Measurements from ENCODE around the gene CALML5.
A peak's percentile ranks its signal among the peaks of the same experiment; 100 is the strongest.

The CALML5 gene

DNA sequence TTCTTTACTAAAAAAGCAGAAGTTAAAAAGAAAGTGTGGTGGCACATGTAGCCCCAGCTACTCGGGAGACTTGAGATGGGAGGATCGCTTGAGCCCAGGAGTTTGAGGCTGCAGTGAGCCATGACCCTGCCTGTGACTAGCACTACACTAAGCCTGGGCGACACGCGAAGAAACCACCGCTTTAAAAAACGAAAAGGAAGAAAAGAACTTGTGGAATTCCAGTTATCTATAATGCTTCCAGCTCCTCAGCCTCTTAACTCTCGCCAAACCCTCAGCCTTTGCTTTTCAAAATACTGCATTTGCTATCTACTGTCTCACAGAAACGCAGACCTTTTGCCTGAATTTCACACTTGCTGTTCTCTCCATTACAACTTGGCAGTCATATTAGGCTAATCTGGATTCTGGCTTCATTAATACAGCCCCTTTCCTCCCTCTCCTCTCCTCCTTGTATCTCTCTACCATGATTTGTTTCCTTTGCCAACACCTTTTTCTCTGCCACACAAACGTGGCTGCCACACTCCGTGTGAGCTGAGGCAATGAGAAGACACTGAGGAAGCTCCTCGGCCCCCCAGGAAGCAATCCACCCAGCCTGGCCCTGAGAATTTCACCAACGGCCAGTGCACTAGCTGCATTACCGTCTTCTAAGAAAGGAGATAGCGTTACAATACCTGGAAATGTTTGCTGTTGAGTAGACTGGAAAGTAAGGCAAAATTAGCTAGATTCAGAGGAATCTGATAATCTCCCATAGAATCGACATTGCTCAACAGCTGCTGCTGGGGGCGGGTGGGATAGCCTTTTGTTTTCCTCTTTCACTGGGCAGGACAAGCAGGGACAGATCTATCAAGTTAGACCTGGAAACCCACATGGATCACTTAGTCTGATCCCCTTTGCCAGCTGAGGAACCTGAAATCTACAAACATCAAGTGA is 37.2 kb downstream of the CALML5 start:
- DNase-seq (ENCODE audit: low read depth in 1 of 2, low spot score in 1 of 2) = peak in 1 of 2 experiments; percentile 9
- Histone ChIP-seq H3K27me3 (ENCODE audit: insufficient read depth, poor library complexity, severe bottlenecking) (no peaks in the 10 kb centered on the region), H3K4me3 (replicated peaks; ENCODE audit: insufficient read depth, low read length) (no peak overlapping the region), H3K27ac (replicated peaks) (no peak overlapping the region)
- TF ChIP-seq SPI1 (IDR thresholded peaks at IDR 0.05; ENCODE audit: borderline replicate concordance, low read depth) (no peak), POLR2AphosphoS5 (IDR thresholded peaks at IDR 0.05; ENCODE audit: low read depth) (no peak), GABPA (IDR thresholded peaks at IDR 0.05; ENCODE audit: low read depth) (no peak)
- TF ChIP-seq, protein P1, sequence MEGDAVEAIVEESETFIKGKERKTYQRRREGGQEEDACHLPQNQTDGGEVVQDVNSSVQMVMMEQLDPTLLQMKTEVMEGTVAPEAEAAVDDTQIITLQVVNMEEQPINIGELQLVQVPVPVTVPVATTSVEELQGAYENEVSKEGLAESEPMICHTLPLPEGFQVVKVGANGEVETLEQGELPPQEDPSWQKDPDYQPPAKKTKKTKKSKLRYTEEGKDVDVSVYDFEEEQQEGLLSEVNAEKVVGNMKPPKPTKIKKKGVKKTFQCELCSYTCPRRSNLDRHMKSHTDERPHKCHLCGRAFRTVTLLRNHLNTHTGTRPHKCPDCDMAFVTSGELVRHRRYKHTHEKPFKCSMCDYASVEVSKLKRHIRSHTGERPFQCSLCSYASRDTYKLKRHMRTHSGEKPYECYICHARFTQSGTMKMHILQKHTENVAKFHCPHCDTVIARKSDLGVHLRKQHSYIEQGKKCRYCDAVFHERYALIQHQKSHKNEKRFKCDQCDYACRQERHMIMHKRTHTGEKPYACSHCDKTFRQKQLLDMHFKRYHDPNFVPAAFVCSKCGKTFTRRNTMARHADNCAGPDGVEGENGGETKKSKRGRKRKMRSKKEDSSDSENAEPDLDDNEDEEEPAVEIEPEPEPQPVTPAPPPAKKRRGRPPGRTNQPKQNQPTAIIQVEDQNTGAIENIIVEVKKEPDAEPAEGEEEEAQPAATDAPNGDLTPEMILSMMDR (IDR thresholded peaks at IDR 0.05; ENCODE audit: insufficient read depth, low read length) = no peak
- TF ChIP-seq, protein P2, sequence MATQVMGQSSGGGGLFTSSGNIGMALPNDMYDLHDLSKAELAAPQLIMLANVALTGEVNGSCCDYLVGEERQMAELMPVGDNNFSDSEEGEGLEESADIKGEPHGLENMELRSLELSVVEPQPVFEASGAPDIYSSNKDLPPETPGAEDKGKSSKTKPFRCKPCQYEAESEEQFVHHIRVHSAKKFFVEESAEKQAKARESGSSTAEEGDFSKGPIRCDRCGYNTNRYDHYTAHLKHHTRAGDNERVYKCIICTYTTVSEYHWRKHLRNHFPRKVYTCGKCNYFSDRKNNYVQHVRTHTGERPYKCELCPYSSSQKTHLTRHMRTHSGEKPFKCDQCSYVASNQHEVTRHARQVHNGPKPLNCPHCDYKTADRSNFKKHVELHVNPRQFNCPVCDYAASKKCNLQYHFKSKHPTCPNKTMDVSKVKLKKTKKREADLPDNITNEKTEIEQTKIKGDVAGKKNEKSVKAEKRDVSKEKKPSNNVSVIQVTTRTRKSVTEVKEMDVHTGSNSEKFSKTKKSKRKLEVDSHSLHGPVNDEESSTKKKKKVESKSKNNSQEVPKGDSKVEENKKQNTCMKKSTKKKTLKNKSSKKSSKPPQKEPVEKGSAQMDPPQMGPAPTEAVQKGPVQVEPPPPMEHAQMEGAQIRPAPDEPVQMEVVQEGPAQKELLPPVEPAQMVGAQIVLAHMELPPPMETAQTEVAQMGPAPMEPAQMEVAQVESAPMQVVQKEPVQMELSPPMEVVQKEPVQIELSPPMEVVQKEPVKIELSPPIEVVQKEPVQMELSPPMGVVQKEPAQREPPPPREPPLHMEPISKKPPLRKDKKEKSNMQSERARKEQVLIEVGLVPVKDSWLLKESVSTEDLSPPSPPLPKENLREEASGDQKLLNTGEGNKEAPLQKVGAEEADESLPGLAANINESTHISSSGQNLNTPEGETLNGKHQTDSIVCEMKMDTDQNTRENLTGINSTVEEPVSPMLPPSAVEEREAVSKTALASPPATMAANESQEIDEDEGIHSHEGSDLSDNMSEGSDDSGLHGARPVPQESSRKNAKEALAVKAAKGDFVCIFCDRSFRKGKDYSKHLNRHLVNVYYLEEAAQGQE (IDR thresholded peaks at IDR 0.05; ENCODE audit: insufficient replicate concordance, low read depth) = no peak

DNA sequence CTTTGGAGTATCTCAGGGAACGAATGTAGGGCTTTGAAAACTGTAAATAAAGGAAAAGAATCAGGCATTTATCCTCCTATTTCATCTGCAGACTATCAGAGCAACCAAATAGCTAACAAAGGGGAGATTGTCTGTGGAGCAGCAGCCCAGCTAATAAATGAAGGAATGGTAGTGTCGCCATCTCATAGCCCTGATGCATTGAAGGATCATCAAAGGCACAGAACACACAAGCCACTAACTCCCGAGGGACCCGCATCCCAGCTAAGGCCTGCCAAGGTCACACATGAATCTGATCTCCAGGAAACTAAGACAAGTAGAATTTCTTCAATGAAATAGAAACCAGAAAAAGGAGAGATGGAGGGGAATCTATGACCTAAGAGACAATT is 38.2 kb downstream of the CALML5 start:
- Histone ChIP-seq H3K27me3 (ENCODE audit: insufficient read depth, poor library complexity, severe bottlenecking) (no peaks in the 10 kb centered on the region), H3K27ac (replicated peaks) (no peak overlapping the region), H3K4me3 (replicated peaks; ENCODE audit: insufficient read depth, low read length) (no peak overlapping the region)
- TF ChIP-seq, protein P2 (IDR thresholded peaks at IDR 0.05; ENCODE audit: insufficient replicate concordance, low read depth) = no peak
- no peak for TF ChIP-seq SPI1 (IDR thresholded peaks at IDR 0.05; ENCODE audit: borderline replicate concordance, low read depth)
- TF ChIP-seq GABPA (IDR thresholded peaks at IDR 0.05; ENCODE audit: low read depth) = no peak
- no peak for TF ChIP-seq POLR2AphosphoS5 (IDR thresholded peaks at IDR 0.05; ENCODE audit: low read depth)
- TF ChIP-seq, protein P1 (IDR thresholded peaks at IDR 0.05; ENCODE audit: insufficient read depth, low read length) = no peak
- no peak for DNase-seq (ENCODE audit: low read depth in 1 of 2, low spot score in 1 of 2)

DNA sequence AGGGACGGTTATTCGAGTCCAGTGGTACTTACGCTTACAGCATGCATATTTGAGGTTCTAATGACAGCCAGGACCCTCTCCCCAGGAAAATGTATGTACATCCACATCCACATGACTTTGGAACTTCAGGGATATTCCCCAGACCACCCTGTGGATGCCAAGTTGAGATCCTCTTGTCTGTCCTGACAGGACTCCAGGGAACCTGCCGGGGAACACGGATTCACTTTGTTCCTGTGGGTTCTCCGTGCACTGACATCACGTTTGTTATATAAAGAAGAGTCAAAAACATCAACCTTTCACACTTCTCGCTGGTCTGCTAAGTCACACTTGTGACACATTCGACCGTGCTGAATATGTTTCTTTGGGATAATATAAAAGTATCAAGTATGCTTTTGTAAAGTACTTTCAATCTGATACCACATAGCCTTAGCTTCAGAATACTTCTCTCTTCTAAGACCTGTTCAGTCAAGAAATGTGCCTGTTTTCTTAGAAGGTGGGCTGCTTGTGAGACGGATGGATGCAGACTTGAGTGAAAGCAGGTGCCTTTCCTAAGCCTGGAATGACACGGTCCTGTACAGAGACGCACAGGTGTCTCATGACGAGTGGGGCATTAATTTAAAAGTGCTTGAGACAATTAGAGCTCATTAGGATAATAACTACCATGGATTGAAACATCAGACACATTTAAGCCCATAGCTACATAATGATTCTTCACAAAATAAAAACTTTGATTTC is 38.7 kb downstream of the CALML5 start:
- TF ChIP-seq SPI1 (IDR thresholded peaks at IDR 0.05; ENCODE audit: borderline replicate concordance, low read depth) = no peak
- TF ChIP-seq, protein P1 (IDR thresholded peaks at IDR 0.05; ENCODE audit: insufficient read depth, low read length) = no peak
- TF ChIP-seq, protein P2 (IDR thresholded peaks at IDR 0.05; ENCODE audit: insufficient replicate concordance, low read depth) = no peak
- TF ChIP-seq GABPA (IDR thresholded peaks at IDR 0.05; ENCODE audit: low read depth) = no peak
- TF ChIP-seq POLR2AphosphoS5 (IDR thresholded peaks at IDR 0.05; ENCODE audit: low read depth) = no peak
- Histone ChIP-seq H3K4me3 (replicated peaks; ENCODE audit: insufficient read depth, low read length) (no peak overlapping the region), H3K27ac (replicated peaks) (no peak overlapping the region), H3K27me3 (ENCODE audit: insufficient read depth, poor library complexity, severe bottlenecking) (no peaks in the 10 kb centered on the region)
- DNase-seq (ENCODE audit: low read depth in 1 of 2, low spot score in 1 of 2) = no peak
